HepG2 (cell line): ENCODE data around the gene SPINDOC. TPM values are rescaled to one million over a fixed set of nuclear protein-coding genes. Genes with fewer than 3 reads are reported as not detected.
A peak's percentile ranks its signal among the peaks of the same experiment; 100 is the strongest.

Experiments
- ATF7-NPFF ChIP-seq: sonication (generic); formaldehyde crosslinking; IDR thresholded peaks from 2 replicates; pipeline ENCODE4 v1.8.1; 2023; ENCODE audit warnings: mild to moderate bottlenecking, low read depth, missing genetic modification reagents, moderate library complexity
- GPBP1L1 ChIP-seq: sonication (generic); formaldehyde crosslinking; IDR thresholded peaks from 2 replicates; pipeline ENCODE4 v1.5.0; 2020; ENCODE audit warnings: mild to moderate bottlenecking, missing genetic modification reagents
- HHEX ChIP-seq: IDR thresholded peaks from 2 replicates; pipeline ENCODE4 v1.6.1; 2016; ENCODE audit warnings: control low read depth
- IKZF4 ChIP-seq: sonication (generic); formaldehyde crosslinking; IDR thresholded peaks from 2 replicates; pipeline ENCODE4 v1.5.1; 2020; ENCODE audit warnings: borderline replicate concordance, mild to moderate bottlenecking, low read depth, missing genetic modification reagents; ENCODE audit errors: not compliant biosample characterization
- KDM5B ChIP-seq: sonication (generic); formaldehyde crosslinking; IDR thresholded peaks from 2 replicates; pipeline ENCODE4 v1.4.0; 2020; ENCODE audit warnings: missing genetic modification reagents, mild to moderate bottlenecking, borderline replicate concordance
- POLR2A ChIP-seq, 2 experiments: IDR thresholded peaks; 2 replicates each; pipeline ENCODE4 v1.6.1; 2011; ENCODE audit warnings: low read depth in 2 of 2, low read length in 2 of 2, mild to moderate bottlenecking in 1 of 2, moderate library complexity in 1 of 2; ENCODE audit not compliant: insufficient read depth in 1 of 2
- POLR2G ChIP-seq: fragments of 200-400 bp; formaldehyde crosslinking; IDR thresholded peaks from 2 replicates; pipeline ENCODE4 v1.6.1; 2018; ENCODE audit warnings: mild to moderate bottlenecking, low read depth, low read length, moderate library complexity
- SALL2 ChIP-seq: sonication (generic); formaldehyde crosslinking; IDR thresholded peaks from 2 replicates; pipeline ENCODE4 v1.8.1; 2023; ENCODE audit warnings: mild to moderate bottlenecking, missing genetic modification reagents, inconsistent platforms
- ZNF224 ChIP-seq: sonication (generic); formaldehyde crosslinking; IDR thresholded peaks from 2 replicates; pipeline ENCODE4 v1.5.0; 2020; ENCODE audit warnings: mild to moderate bottlenecking, missing genetic modification reagents
- ZNF280D ChIP-seq: sonication (generic); formaldehyde crosslinking; IDR thresholded peaks from 2 replicates; pipeline ENCODE4 v1.5.1; 2020; ENCODE audit warnings: mild to moderate bottlenecking, missing genetic modification reagents
- ZNF775 ChIP-seq: sonication (generic); formaldehyde crosslinking; IDR thresholded peaks from 2 replicates; pipeline ENCODE4 v1.4.0; 2020; ENCODE audit warnings: missing genetic modification reagents, mild to moderate bottlenecking, moderate library complexity, borderline replicate concordance
- polyA plus RNA-seq, 8 experiments: library from polyadenylated mRNA; depleted of rRNA in 3 of 8; stranded (reverse) in 7 of 8; unstranded in 1 of 8; fragments of >200 nt; fragmentation: Illumina TruSeq in 4 of 8; extraction: Trizol in 4 of 8; gene quantifications; 2 replicates each; pipeline versions ENCODE4 v1.2.1 to v1.2.3, GENCODE V29; 2011 to 2016; ENCODE audit warnings: low read depth in 4 of 8, missing spikeins in 1 of 8, mixed read lengths in 1 of 8; ENCODE audit not compliant: insufficient read depth in 1 of 8
- total RNA-seq, 5 experiments: library from RNA; depleted of rRNA; stranded (reverse); fragments of >200 nt; fragmentation: Illumina TruSeq; extraction: Trizol; gene quantifications; 2 replicates each; pipeline ENCODE4 v1.2.3, GENCODE V29; 2016; ENCODE audit warnings: low read depth in 1 of 5
- TF ChIP-seq, protein P1 (sequence below): sonication (generic); formaldehyde crosslinking; IDR thresholded peaks from 2 replicates; pipeline ENCODE4 v1.5.1; 2020; ENCODE audit warnings: missing genetic modification reagents, mild to moderate bottlenecking, borderline replicate concordance

Gene SPINDOC
- total and polyA plus RNA-seq, 2 of the 13 experiments (the other 11 are each of a cell fraction or from before 2014, with no cell fraction given), result 21.4 to 29.9 TPM

- TF ChIP-seq, protein P1, sequence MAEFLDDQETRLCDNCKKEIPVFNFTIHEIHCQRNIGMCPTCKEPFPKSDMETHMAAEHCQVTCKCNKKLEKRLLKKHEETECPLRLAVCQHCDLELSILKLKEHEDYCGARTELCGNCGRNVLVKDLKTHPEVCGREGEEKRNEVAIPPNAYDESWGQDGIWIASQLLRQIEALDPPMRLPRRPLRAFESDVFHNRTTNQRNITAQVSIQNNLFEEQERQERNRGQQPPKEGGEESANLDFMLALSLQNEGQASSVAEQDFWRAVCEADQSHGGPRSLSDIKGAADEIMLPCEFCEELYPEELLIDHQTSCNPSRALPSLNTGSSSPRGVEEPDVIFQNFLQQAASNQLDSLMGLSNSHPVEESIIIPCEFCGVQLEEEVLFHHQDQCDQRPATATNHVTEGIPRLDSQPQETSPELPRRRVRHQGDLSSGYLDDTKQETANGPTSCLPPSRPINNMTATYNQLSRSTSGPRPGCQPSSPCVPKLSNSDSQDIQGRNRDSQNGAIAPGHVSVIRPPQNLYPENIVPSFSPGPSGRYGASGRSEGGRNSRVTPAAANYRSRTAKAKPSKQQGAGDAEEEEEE (CRISPR knock-in tag), result no peak
- TF ChIP-seq SALL2 (CRISPR knock-in tag) (peak; percentile 40; the same call in 1 of the 2 replicates), ZNF775 (CRISPR knock-in tag) (no peak), ATF7-NPFF (CRISPR knock-in tag) (peak; percentile 36; the same call in 1 of the 2 replicates), GPBP1L1 (CRISPR knock-in tag) (no peak), KDM5B (CRISPR knock-in tag) (0 out of 2 replicates have a peak, but pooled peaks have one; percentile 11), POLR2A (IDR thresholded peaks at IDR 0.05; ENCODE audit: insufficient read depth in 1 of 2, low read depth in 2 of 2, low read length in 2 of 2) (peak; percentile 35 to 69; a peak in 3 of 4 replicates), ZNF280D (CRISPR knock-in tag) (no peak), HHEX (CRISPR knock-in tag) (no peak), IKZF4 (no peak), POLR2G (peak; percentile 67), ZNF224 (CRISPR knock-in tag) (0 out of 2 replicates have a peak, but pooled peaks have one; percentile 35)
Measured at GRCh38 chr11:63813035-63813562, at the start of gene SPINDOC (continued).
